Measurements from ENCODE around the gene KRTAP10-5.

GRCh38 chr21:44619886-44620285 lies 39.5 kb upstream of the KRTAP10-5 start:
- TF ChIP-seq POLR2A (IDR thresholded peaks at IDR 0.05) (no peak), CTCF (IDR thresholded peaks at IDR 0.05 in 4 of 5, conservative IDR thresholded peaks at IDR 0.05 in 1 of 5) (no peak)

Measured in gastrocnemius medialis (tissue), 4 donors.